Neural crest cell (in vitro differentiated cells): Measurements from ENCODE around the gene S100A7A. TPM values are rescaled to one million over a fixed set of nuclear protein-coding genes. Genes with fewer than 3 reads are reported as not detected.

Experiments used
- DNase-seq: peaks from one replicate; pipeline ENCODE4 v3.0.0; 2021; ENCODE audit warnings: low read depth, mixed read lengths, low spot score
- H3K27ac Mint-ChIP-seq: one replicate; pipeline ENCODE4 v1.8.0; 2021; ENCODE audit warnings: mild to moderate bottlenecking, mixed read lengths; ENCODE audit not compliant: unreplicated experiment
- H3K27me3 Mint-ChIP-seq: 2 replicates; pipeline ENCODE4 v1.8.0; 2021; ENCODE audit warnings: low read depth, mild to moderate bottlenecking, mixed read lengths
- H3K36me3 Mint-ChIP-seq: 2 replicates; pipeline ENCODE4 v1.8.0; 2021; ENCODE audit warnings: low read depth, mild to moderate bottlenecking, mixed read lengths
- H3K4me1 Mint-ChIP-seq: 2 replicates; pipeline ENCODE4 v1.8.0; 2021; ENCODE audit warnings: mixed read lengths
- H3K4me3 Mint-ChIP-seq: one replicate; pipeline ENCODE4 v1.8.0; 2021; ENCODE audit warnings: mild to moderate bottlenecking, mixed read lengths
- H3K9me3 Mint-ChIP-seq: 2 replicates; pipeline ENCODE4 v1.8.0; 2021; ENCODE audit warnings: mixed read lengths
- total RNA-seq: library from RNA; stranded (reverse); gene quantifications from 2 replicates; pipeline ENCODE4 v1.2.1, GENCODE V29; 2021
- TF ChIP-seq, protein P1 (sequence below): fragments of 200-600 bp; sonication (generic); conservative IDR thresholded peaks from 2 replicates; pipeline ENCODE4 v1.5.0; 2021; ENCODE audit warnings: antibody characterized with exemption, mild to moderate bottlenecking

The S100A7A gene
- total RNA-seq, 1 donor from 2014 or later: not detected

DNA sequence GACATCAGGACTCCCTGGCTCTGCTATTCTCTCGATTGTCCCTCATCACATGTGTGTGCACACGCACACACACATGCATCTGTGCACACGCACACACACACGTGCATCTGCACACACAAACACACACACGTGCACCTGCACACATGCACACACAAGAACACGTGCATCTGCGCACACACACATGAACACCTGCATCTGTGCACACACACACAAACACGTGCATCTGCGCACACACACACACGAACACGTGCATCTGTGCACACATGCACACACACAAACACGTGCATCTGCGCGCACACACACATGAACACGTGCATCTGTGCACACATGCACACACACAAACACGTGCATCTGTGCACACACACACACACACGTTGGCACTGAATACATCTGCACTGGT lies 14.7 kb downstream of the S100A7A start:
- Mint-ChIP-seq H3K4me1 (no peaks in the 10 kb centered on the region), H3K9me3 (no peaks in the 10 kb centered on the region), H3K27ac (no peak overlapping the region), H3K27me3 (peaks cover 54% of the 10 kb centered on the region), H3K36me3 (no peaks in the 10 kb centered on the region), H3K4me3 (no peak overlapping the region)
- DNase-seq: no peak
- TF ChIP-seq, protein P1, sequence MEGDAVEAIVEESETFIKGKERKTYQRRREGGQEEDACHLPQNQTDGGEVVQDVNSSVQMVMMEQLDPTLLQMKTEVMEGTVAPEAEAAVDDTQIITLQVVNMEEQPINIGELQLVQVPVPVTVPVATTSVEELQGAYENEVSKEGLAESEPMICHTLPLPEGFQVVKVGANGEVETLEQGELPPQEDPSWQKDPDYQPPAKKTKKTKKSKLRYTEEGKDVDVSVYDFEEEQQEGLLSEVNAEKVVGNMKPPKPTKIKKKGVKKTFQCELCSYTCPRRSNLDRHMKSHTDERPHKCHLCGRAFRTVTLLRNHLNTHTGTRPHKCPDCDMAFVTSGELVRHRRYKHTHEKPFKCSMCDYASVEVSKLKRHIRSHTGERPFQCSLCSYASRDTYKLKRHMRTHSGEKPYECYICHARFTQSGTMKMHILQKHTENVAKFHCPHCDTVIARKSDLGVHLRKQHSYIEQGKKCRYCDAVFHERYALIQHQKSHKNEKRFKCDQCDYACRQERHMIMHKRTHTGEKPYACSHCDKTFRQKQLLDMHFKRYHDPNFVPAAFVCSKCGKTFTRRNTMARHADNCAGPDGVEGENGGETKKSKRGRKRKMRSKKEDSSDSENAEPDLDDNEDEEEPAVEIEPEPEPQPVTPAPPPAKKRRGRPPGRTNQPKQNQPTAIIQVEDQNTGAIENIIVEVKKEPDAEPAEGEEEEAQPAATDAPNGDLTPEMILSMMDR: no peak

DNA sequence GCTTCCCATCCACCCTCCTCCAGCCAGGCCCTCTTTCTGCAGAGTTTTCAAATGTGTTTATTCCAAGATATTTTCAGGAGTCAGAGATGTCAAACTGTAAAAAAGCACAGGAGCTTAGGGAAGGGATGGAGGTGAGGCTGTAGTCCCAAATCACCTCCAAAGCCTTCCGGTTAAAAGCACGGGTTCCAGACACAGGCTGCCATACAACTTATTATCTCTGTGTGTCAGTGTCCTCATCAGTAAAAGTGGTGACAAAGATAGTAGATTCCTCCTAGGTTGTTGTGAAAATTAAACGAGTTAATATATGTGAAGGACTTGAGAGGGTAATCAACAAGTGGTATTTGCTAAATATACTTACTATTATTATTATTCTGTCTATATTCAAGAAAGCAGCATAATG lies 15.1 kb downstream of the S100A7A start:
- peaks cover 55% of the 10 kb centered on the region for H3K27me3 Mint-ChIP-seq
- H3K27ac Mint-ChIP-seq: no peak overlapping the region
- H3K4me3 Mint-ChIP-seq: no peak overlapping the region

DNA sequence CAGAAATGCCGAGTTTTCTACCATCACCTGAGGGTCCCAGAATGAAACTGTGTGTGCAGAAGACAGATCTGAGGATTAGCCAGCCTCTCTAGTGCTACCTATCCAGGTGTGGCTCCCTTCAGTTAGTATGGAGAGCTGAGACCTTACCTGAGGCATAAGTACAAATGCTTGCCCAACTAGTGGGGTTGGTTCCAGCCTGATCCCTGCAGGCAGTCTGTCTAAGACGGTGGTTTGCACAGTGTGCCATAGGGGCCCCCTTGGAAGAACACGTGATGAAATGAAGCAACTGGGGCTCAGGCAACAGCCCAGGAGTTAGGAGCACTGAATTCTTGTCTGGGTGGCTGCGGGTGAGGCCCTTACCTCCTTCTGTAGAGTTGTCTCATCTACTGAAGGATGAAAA lies 15.6 kb downstream of the S100A7A start:
- Mint-ChIP-seq H3K4me3 (no peak overlapping the region), H3K27ac (no peak overlapping the region), H3K4me1 (no peaks in the 10 kb centered on the region), H3K27me3 (peaks cover 50% of the 10 kb centered on the region), H3K9me3 (no peaks in the 10 kb centered on the region), H3K36me3 (no peaks in the 10 kb centered on the region)
- DNase-seq: no peak
- TF ChIP-seq, protein P1: no peak

More for the DNA sequence above, 15.1 kb downstream of the S100A7A start:
- TF ChIP-seq, protein P1: no peak
- Mint-ChIP-seq H3K9me3 (no peaks in the 10 kb centered on the region), H3K4me1 (no peaks in the 10 kb centered on the region), H3K36me3 (no peaks in the 10 kb centered on the region)
- DNase-seq: no peak

DNA sequence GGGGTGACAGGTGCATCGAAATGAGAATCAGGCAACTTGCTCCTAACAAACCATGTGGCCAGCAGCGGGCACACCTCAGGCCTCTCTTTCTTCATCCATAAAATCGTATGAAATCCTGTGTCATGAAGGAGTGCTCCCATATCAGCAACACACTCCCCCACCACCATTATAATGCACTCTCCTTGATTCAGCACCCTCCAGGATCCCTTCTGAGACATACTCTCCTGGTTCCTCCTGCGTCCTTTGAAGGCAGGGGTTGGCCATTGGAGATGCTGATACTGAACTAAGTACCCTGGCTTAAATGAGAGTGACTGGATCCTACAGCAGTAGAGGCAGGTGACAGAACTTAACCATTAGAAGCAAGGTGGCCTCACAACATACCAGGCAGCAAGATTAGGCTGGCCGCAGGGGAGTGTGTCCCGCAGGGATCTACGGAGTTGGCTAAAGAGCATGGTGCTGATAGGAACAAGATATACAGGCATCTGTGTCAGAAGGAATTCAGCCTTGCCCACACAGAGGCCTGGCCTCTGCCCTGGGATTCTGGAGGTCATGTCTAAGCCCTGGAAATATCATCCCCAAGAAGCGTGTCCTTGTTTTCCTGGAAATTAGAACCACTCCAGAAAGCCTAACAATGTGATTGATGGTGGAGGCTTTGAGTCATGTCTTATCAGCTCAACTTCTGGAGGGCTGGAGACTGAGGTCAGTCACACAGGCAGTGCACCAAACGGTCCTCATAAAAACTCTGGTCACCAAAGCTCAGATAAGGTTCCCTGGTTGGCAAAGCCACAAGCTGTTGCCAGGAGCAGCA lies 16.8 kb downstream of the S100A7A start:
- Mint-ChIP-seq H3K4me3 (no peak overlapping the region), H3K27ac (no peak overlapping the region), H3K9me3 (no peaks in the 10 kb centered on the region), H3K4me1 (no peaks in the 10 kb centered on the region), H3K27me3 (peaks cover 45% of the 10 kb centered on the region), H3K36me3 (no peaks in the 10 kb centered on the region)
- DNase-seq: no peak
- TF ChIP-seq, protein P1: no peak

DNA sequence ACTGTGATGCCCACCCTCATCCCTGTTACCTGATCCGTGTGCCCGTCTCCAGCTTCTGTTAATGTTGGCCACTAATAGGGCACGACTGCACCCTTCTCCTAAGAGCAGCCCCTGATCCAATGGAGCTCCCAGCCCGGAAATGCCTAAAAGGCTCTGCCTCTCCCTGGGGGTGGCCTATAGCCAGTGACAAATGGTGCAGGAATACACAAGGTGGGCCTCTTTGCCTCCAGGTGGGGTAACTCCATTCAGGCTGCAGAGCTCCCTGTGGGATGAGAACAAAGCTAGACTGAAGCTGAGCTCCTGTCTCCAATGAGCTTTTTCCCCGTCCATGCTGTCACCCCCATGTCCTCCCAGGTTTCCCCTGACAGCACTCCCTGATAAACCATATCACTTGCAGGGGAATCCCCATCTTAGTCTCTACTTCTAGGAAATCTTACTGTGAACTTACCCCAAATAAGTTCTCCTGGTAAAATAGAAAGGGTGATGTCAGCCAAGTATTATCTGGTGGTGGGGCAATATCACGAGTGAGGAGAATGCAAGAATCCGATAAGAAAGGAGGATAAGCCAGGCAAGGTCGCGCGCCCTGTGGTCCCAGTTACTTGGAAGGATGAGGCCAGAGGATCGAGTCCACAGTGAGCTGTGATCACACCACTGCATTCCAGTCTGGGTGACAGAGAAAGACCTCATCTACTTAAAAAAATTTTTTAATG lies 18.6 kb downstream of the S100A7A start:
- H3K36me3 Mint-ChIP-seq: no peaks in the 10 kb centered on the region
- DNase-seq: no peak
- TF ChIP-seq, protein P1: no peak
- H3K9me3 Mint-ChIP-seq: no peaks in the 10 kb centered on the region
- no peak overlapping the region for H3K27ac Mint-ChIP-seq
- H3K4me1 Mint-ChIP-seq: no peaks in the 10 kb centered on the region
- H3K27me3 Mint-ChIP-seq: peaks cover 38% of the 10 kb centered on the region
- no peak overlapping the region for H3K4me3 Mint-ChIP-seq
